ENCODE results near the gene MRPL36.

MRPL36 gene

DNA sequence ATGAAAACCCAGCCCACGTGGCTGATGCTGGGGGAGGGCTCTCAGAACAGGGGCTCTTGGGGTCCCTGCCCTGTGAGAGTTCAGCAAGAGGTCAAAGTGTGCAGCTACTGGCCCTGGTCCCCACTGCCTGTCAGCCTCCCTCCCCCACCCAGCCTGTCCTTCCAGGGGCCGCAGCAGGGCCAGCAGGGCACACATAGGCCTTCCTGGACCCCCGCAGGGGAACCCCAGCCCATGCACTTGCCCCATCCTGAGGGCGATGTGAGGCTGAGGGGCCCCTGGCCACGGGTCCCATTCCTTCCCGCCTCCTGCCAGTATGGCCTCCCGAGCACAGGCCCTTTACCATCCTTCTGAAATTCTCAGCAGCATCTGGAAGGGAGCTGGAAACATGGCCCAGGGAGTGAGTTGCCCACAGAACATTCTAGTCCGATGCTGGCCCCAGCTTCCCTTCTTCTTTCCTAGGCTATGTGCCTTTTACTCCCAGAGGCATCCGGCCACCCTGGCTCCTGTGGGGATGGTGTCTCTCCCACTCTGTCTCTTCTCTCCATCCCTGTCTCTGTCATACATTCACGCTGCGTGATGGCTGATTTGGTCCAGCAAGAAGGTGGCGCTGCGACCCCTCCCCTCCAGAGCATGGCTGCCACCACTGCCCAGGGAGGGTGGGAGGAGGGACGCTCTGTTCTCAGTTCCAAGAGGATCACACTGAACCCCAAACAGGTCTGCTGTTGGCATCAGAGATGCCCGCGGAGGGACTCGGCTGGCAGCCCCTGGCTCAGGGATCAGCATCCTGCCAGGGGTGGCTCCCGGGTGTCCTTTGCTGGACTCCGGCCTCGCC is 19.6 kb downstream of the MRPL36 start:
- DNase-seq, result no peak

DNA sequence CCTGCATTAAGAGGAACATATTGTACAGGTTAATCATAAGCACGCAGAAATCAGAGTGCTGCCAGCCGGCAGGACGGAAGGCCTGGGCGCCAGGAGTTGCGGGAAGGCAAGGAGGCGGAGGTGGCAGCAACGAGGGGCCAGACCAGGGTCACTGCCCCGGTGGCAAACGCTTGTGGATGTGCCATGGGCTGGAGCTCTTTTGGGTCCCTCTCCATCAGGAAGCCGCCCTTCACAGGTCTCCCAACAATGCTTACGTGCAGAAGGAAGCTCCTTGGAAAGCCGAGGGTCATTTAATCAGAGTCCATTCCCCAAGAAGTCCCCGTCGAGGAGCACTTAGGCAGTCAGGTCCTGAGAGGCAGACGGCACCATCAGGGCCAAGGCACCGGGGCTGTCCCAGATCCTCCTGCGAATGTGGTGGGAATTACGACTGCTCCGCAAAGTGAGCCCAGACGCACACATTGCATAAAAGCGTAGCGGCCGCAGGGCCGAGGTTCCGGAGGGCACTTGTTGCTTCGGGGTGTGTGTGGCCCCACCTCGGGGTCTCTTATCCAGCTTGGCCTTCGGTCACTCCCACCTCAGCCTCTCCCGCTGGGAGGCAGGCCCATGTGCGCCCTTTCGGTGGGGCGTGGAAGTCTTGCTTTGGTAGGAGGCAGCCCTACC is 20.5 kb downstream of the MRPL36 start:
- no peak for DNase-seq

DNA sequence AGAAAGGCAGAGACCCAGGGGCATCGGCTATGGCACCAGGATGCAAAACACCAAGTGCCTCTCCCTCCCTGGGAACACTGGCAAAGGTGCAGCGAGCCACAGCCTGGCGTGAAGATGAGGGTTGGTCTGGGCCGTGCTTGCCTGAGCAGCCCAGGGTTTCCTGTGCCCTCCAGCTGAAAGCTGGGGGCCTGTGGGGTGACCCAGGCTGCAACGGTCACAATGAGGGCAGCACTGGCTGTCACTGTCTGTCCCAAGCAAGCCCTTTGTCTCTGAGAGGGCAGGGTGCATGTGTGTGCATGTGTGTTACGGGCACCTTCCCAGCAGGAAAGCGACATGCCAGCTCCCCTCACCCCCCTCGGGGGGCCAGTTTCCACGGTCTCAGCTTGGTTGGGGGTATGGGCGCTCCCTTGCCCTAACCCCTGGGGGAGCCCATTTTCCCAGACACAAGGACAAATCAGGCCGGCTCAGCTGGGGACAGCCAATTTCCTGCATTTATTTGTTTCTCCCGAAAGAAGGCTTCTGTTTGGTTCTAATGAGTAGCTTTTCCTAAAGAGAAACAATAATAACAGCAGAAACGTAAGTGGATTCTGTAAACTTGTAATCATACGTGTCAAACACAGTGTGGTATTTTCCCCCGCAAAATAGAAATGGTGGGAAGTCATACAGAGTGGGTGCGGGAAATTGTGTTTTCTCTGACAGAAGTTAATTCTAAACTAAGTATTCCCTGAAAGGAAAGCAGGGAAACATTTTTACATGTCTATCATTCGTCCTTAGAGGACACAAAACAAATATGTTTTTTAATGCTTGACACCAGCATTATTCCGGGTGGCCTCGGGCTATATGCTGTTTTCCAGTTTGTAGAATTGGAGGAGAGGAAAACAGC is 21.3 kb downstream of the MRPL36 start:
- no peak for DNase-seq

DNA sequence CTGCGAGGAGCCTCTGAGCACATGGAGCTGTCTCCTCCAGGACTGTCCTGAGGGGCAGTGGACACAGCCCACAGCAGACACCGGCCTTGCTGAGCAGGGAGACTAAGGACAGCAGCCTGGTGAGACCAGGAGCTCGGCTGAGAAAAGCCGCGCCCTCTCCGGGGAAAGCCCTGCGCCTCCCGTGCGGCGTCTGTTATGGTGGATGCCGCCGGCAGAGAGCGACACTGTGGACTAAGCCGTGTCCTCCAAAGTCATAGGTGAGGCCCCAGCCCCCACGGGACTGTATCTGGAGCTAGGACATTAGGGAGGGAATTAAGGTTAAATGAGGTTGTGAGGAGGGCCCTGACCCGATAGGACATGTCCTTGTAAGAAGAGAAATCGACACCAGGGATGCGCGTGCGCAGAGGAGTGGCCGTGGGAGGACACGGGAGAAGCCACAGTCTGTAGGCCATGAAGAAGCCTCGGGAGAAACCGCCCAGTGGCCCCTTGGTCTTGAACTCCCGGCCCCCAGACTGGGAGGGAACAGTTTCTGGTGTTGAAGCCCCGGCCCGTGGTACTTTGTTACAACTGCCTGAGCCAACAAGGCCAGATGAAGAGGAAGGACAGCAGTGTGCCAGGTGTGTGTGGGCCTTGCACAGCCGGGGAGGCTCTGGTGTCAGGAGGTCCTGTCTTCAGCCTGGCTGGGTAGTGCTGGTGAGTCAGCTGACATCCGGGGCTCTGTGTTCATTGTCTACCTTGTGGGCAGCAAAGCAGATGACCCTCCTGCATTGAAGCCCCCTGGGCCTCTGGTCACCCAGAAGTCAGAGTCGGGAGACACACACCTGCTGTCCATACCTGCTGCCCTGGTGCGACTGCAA is 22.1 kb downstream of the MRPL36 start:
- DNase-seq, result no peak

DNA sequence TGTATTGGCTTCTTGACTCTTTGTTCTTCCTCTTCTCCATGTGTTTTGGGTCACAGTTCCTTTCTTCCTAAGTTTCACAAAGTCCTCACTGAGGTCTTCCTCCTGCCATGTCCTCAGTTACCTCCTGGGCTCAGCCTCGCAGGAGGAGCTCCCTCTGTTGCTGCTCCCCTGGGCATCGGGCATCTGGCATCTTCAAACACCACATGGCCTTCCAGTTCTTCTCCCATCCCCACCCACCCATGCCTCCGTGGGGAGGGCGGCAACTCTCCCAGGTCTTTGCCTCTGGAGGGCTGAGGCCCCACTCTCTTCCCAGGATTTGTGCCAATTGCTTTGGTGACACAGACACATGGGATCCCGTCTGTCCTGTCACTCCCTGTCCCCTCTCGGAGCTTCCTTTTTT is 22.8 kb downstream of the MRPL36 start:
- DNase-seq, result no peak

DNA sequence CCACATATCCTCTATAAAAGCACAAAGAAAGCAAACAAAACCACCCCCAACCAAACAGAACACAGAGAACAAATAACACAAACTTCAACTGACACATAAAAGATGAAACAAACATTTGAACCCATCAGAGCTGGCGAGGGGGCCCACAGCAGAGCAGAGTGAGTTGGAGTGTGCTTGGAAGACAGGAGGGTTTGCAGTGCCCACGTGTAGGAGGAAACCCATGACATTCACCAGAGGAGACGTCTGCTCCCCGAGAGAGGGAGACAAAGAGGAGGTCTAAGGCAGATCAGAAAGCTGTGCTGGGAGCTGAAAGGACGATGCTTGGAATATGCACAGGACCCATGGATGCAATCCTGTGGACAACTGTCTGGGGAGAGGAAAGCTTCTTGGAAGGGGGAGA is 27.0 kb downstream of the MRPL36 start:
- no peak for DNase-seq

DNA sequence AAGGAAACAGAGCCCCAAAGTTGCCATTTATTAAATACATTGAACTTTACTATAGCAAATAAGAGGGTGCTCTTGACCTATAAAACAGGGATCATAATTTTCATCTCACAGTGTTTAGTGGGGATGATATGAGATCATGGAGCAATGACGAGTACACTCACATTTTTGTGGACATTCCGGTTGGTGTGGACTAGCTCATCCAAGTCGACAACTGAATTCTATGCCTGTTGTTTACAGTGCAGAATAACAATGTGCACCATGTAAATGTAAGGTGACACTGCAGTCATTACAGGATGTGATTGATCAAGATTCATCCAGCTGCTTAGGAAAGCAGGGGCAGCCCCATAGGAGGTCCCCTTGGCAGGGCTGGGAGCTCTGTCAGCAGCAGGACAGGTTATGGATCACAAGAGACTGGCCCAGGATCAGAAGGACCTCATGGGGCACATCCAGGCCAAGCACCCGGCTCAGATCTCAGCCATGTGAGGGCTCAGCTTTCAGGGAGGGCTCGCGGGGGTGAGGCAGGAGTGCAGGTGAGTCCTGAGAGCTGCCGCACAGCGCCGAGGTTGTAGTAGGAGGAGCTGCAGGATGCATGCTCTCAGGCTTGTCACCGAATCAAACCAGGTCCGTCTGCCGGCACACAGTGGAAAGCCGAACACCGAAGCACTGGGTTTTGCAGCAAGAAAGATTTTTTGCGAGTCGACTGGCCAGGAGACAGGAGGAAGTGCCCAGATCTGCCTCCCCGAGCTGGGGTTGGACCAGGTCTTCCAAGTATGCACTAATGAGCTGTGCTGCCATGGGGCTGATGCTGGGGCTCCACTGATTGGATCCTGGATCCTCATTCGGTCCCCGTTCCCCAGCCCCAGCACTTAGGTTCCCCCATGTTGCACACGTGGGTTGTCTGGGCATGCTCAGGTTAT is 28.2 kb downstream of the MRPL36 start:
- no peak for DNase-seq

DNA sequence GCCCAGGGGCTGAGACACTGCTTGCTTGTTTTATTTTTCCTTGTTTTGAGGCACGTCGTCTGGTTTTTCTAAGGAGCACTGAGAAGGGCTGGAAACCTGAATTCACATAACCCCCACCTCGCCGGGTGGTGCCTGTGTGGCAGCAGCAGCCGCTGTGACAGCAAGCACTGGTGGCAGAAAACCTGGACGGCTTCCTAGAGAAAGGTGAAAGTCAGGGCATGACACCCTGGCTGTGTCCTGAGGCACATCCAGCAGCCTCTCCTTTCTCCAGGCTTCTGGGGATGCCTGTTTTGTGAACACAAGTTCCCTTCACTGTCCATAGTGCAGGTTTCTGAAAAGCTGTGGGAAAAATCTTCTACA is 29.2 kb downstream of the MRPL36 start:
- no peak for DNase-seq

DNA sequence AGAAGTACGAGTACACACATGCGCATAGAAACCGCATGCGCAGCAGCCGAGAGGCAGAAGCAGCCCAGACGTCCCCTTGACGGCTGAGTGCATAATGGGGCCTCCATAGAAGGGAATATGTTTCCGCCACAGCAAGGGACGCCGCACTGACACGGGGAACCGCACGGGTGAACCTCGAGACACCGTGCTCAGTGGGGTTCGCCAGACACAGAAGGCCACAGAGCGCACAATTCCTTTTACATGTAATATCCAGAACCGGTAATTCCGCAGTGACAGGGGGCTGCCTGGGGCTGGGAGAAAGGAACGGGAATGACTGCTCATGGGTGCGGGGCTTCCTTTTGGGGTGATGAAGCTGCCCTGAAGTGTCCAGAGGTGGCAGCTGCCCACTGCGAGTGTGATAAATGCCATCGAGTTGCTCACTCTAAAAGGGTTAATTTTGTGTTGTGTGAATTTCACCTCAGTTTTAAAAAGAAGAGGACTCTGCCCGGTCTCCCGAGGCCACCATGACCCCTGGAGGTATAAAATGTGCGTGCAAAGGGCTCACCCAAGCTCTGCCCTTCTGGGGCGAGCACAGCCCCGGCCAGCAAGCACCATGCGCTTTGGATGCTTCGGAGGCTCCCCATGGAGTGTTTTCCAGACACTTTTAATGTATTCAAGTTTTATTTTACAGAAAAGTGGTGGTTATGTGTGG is 29.7 kb downstream of the MRPL36 start:
- no peak for DNase-seq

DNA sequence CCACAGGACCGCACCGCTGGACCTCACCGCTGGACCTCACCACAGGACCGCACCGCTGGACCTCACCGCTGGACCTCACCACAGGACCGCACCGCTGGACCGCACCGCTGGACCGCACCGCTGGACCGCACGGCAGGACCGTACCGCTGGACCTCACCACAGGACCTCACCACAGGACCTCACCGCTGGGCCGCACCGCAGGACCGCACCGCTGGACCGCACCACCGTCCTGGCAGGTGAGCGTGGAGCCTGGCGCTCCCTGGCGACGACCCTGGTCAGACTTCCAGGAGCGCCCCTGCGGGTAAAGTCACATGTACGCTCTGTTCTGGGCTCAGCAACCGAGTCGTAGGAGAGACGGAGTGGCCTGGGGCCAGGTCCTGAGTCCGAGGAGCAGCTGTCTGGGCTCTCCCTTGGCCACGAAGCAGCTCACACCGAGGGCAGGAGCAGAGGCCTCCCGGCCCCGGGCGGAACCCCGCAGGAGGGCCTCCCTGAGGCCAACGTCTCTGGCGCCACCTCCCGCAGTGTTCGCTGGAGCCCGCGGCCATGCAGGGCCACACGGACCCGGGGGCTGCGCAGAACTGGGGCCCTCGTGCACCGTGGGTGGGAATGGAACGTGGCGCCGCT is 30.5 kb downstream of the MRPL36 start:
- no peak for DNase-seq

DNA sequence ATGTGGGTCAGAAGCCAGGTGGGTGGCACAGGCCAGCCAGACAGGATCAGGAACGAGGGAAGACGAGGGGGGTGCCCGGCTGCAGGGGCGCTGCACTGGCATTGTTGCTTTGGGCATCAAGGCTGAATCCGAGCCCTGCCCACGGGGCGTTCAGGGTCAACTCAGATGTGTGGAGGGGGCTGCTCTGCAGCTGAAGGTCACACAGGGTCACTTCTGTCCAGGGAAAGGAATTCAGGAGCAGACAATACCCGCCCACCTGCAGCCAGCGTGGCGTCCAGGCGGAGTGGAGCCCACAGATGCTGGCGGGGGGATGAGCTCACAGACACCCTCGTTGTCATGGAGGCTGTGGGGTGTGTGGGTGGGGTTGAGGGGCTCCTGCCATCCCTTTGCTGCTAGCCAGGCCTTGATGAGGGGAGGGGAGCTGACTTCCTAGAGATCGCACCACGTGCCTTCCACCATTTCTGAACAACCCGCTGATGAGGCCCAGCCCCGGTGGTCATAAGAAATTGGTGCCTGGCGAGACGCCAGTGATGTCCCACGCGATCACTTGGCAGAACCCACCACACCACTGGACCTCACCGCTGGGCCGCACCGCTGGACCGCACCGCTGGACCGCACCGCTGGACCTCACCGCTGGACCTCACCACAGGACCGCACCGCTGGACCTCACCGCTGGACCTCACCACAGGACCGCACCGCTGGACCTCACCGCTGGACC is 31.2 kb downstream of the MRPL36 start:
- no peak for DNase-seq

DNA sequence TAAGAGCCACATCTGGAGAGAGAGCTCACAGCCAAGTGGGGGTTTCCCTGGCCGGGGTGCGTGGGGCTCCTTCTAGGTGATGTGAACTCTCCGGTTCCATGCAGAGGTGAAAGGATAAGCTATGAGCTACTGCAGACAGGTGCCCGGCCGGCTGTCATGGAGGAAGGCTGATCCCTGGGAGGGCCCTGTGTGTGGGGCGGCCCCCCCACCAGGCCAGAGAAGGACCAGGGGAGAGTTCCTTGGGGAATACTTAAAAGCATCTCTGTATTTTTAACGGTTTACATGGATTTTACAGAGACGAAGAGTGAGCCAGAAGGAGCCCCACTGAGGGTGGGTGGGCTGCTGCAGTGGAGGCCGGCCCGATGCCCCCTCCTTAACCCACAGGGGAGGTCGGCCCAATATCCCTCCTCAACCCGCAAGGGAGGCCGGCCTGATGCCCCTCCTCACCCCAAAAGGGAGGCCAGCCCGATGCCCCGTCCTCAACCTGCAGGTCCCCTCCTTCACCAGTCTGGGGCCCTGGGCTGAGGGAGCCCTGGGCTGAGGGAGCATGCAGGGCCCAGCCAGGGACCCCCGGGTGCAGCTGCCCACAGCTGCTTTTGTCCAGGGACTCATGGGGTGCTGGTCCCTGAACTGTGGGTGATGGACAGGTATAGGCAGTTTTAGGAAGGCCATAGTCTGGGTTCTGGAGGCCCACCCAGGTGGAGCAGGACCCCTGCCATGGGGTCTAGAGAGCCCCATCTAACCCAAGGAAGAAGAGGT is 31.9 kb downstream of the MRPL36 start:
- no peak for DNase-seq

DNA sequence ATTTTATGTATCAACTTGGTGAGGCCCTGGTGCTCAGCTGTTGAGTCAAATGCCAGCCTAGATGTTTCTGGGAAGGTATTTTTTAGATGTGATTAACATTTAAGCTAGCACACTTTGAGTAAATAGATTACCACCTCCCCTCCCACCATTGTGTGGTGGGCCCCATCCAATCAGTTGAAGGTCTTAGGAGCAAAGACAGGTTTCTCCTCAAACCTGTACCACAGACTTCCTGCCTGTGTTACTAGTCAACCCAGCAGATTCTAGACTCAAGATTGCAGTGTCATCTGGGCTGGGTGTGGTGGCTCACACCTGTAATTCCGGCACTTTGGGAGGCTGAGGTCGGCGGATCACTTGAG is 33.8 kb downstream of the MRPL36 start:
- no peak for DNase-seq

DNA sequence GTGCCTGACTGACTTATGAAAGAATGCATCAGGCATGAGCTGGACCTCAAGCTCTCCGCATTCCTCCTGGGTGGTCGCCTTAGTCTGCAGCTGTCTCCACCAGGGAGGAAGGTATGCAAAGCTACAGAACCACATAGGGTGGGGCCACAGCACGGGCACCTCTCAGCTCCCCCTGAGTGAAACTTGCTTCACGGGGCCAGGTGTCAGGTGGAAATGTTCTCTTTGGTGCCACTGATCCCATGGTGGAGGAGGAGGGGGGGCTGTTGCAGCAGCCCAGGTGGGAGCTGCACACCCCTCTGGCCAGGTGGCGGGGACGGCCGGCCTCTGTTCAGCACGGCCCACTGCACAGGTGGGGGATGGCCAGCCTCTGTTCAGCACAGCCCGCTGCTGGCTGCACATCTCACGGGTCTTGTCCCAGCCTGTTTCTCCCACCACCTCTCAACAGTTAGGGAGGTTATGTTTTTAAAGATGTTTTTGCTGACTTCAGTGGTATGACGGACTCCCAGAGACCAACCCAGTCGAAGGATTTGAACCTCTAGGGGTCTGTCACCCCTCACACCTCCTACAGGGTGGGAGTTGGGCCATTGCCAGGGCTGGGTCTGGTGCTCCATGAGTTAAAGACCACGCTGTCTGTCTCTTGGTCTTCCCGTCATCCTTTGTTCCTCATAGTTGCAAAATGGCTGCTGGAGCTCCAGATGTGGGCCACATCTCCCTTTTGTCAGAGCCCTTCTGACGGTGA is 34.3 kb downstream of the MRPL36 start:
- no peak for DNase-seq

DNA sequence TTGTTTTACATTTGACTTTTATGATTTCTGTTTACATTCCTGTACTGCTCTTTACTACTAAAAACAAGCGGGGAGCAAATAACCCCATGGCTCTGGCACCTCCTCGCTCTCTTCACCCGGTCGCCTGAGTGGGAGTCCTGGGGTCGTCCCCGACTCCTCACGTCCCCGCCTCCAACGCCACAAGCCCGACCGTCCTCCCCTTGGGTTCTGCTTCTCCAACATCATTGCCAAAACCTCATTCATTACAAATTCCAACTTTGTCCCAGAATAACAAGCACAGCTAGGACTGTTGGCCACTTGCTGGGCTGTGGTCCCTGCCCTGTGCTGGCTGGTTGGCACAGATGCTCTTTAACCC is 35.1 kb downstream of the MRPL36 start:
- no peak for DNase-seq

DNA sequence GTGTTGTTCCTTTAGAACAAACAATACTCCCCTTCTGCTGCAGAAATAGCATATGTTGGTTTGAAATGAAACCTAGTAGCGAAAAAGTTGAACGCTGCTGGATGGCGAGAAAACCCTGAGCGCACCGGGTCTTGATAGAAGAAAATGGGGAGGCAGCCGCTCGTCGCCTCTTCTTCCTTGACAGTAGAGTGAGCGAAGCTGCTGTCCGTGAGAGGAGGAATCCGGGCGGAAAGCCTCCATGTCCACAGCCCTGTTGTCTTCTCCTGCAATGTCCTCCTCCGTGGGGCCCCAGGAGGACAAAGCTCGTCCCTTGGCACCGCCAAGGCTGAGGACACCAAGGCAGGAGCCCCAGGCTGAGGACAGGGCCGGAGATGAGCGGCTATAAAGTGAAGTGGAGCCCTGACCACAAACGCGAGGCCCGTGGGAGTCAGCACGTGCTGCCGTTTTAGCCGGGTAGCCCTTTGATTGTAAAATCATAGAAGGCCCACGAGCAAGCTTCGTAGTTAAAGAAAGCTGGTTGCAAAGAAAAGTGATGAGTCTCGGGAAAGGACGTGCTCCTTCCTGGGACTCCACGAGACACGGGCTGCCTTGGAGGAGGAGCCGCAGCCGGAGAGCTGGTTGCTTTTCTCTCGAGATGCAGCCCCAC is 35.6 kb downstream of the MRPL36 start:
- DNase-seq, result no peak

DNA sequence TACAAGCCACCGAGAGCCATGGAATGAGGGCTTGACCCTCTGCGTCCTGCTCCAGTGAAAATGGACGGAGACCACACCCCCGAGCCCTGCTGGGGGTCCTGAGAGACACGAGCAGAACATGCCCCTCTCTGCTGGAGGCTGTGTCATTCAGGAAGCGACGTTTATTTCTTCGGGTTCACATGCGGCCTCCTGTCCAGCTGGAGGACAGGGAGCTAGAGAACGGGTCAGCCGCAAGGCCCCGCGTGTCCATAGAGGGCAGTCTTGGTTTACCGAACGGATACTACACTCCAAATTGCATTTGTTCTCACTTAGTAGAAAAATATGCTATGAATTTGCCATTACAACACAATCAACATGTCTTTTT is 36.1 kb downstream of the MRPL36 start:
- peak; percentile 23 for DNase-seq

Measured in activated CD4-positive, alpha-beta T cell treated with anti-CD3 and anti-CD28 coated beads, Interleukin-2, amount 50 U/mL, for 16 hours (primary cell).